K562 (cell line): Measurements from ENCODE around the gene LSP1. TPM values are rescaled to one million over a fixed set of nuclear protein-coding genes. Genes with fewer than 3 reads are reported as not detected.

ENCODE experiments used
- ATAC-seq: fragments of 200-7000 bp; cut with Tn5 transposase; 3 replicates; pipeline ENCODE4 v1.9.1; 2020; ENCODE audit warnings: moderate library complexity
- BruUV-seq: library from RNA; stranded (reverse); fragments of 400-500 nt; replicated peaks from 2 replicates; lab custom pipeline; 2021; lab: Mats Ljungman, UMichigan
- CTCF ChIA-PET: fragments of 300-600 bp; formaldehyde crosslinking; extraction: SDS; loops from one replicate; lab custom pipeline; 2021; ENCODE audit warnings: low intra/inter-chr PET ratio; lab: Yijun Ruan, JAX
- POLR2A ChIA-PET: fragments of 300-600, 350-650 bp; sonication (Branson Sonifier 250); formaldehyde crosslinking; extraction: SDS; loops from one replicate; lab custom pipeline; 2021; ENCODE audit warnings: antibody characterized with exemption, inconsistent platforms; lab: Yijun Ruan, JAX
- DNase-seq, 4 experiments: peaks; one replicate each; pipeline versions ENCODE4 v3.0.0 to v3.0.0-alpha.2; 2011 to 2018; ENCODE audit warnings: low spot score in 3 of 4, mixed read lengths in 3 of 4; ENCODE audit errors: extremely low read depth in 1 of 4
- FAIRE-seq: peaks from 2 replicates; lab custom pipeline; 2011; peaks lifted over from hg19 to GRCh38; lab: Jason Lieb, UNC
- H2AFZ ChIP-seq: 2 replicates; pipeline ENCODE4 v1.6.0; 2011; ENCODE audit warnings: low read depth, low read length, control low read depth, inconsistent platforms
- H3K27ac ChIP-seq: fragments of 200-600 bp; 3 replicates; pipeline ENCODE4 v1.8.0; 2011; ENCODE audit warnings: low read depth, mild to moderate bottlenecking, control low read depth, inconsistent platforms, low read length, moderate library complexity, mixed read lengths; ENCODE audit errors: extremely low read depth
- H3K27me3 ChIP-seq, 2 experiments: fragments of 300-600 bp in 1 of 2; 2 replicates in 1 of 2; 3 replicates in 1 of 2; pipeline versions ENCODE4 v1.6.0 to v1.8.0; 2011; ENCODE audit warnings: inconsistent platforms in 2 of 2, low read length in 2 of 2, mild to moderate bottlenecking in 1 of 2, mixed read lengths in 1 of 2, moderate library complexity in 1 of 2; ENCODE audit not compliant: control insufficient read depth in 2 of 2, insufficient read depth in 2 of 2
- H3K36me3 ChIP-seq: fragments of 300-600 bp; 3 replicates; pipeline ENCODE4 v1.8.0; 2011; ENCODE audit warnings: mild to moderate bottlenecking, low read length, inconsistent platforms; ENCODE audit not compliant: control insufficient read depth, insufficient read depth
- H3K4me1 ChIP-seq, 2 experiments: fragments of 200-600 bp in 1 of 2; replicated peaks in 1 of 2; 2 replicates in 1 of 2; 3 replicates in 1 of 2; pipeline versions ENCODE4 v1.5.1 to v1.8.0; 2011; ENCODE audit warnings: inconsistent platforms in 2 of 2, low read length in 2 of 2, mild to moderate bottlenecking in 1 of 2, mixed read lengths in 1 of 2, moderate library complexity in 1 of 2; ENCODE audit not compliant: control insufficient read depth in 2 of 2, insufficient read depth in 2 of 2
- H3K4me2 ChIP-seq: 2 replicates; pipeline ENCODE4 v1.6.1; 2011; ENCODE audit warnings: low read length, control low read depth, inconsistent platforms, mixed read lengths; ENCODE audit not compliant: insufficient read depth
- H3K4me3 ChIP-seq: fragments of 200-600 bp; sonication (generic), shearing (Covaris generic); 2 replicates; pipeline ENCODE4 v1.5.1; 2016; ENCODE audit warnings: control low read depth, inconsistent platforms
- H3K79me2 ChIP-seq: fragments of 200-600 bp; 3 replicates; pipeline ENCODE4 v1.8.0; 2011; ENCODE audit warnings: low read length, inconsistent platforms; ENCODE audit not compliant: control insufficient read depth, insufficient read depth
- H3K9ac ChIP-seq, 2 experiments: 2 replicates each; pipeline versions ENCODE4 v1.6.0 to v1.6.1; 2011; ENCODE audit warnings: low read depth in 2 of 2, low read length in 2 of 2, control low read depth in 1 of 2, inconsistent platforms in 1 of 2, mild to moderate bottlenecking in 1 of 2, mixed read lengths in 1 of 2; ENCODE audit not compliant: insufficient read depth in 1 of 2
- H3K9me1 ChIP-seq: one replicate; pipeline ENCODE4 v1.6.0; 2011; ENCODE audit warnings: inconsistent platforms, mild to moderate bottlenecking, low read length, moderate library complexity; ENCODE audit not compliant: control insufficient read depth, insufficient read depth
- H3K9me3 ChIP-seq: replicated peaks from 2 replicates; pipeline ENCODE4 v1.5.1; 2011; ENCODE audit warnings: low read depth, low read length, inconsistent platforms; ENCODE audit not compliant: control insufficient read depth, insufficient read depth
- H4K20me1 ChIP-seq: replicated peaks from 2 replicates; pipeline ENCODE4 v1.6.1; 2011; ENCODE audit warnings: low read length, inconsistent platforms, mixed read lengths; ENCODE audit not compliant: control insufficient read depth, insufficient read depth
- BRD9 ChIP-seq: fragments of 450-650 bp; IDR thresholded peaks from 2 replicates; pipeline ENCODE4 v1.6.1; 2018; ENCODE audit warnings: low read depth; ENCODE audit not compliant: partially characterized antibody
- CHAMP1 ChIP-seq: fragments of 450-650 bp; IDR thresholded peaks from 2 replicates; pipeline ENCODE4 v1.6.1; 2016; ENCODE audit warnings: mild to moderate bottlenecking
- ESRRA ChIP-seq: fragments of 450-650 bp; IDR thresholded peaks from 2 replicates; pipeline ENCODE4 v1.6.1; 2014; ENCODE audit warnings: low read depth, mild to moderate bottlenecking, moderate library complexity, borderline replicate concordance
- FOXA3 ChIP-seq, 2 experiments: fragments of 450-650 bp in 1 of 2; sonication (generic) in 1 of 2; formaldehyde crosslinking; IDR thresholded peaks in 1 of 2; conservative IDR thresholded peaks in 1 of 2; 2 replicates each; pipeline versions ENCODE4 v1.4.0 to v1.8.0; 2020 to 2022; ENCODE audit warnings: mild to moderate bottlenecking in 2 of 2, missing genetic modification reagents in 1 of 2
- HNRNPL ChIP-seq: fragments of 200-400 bp; formaldehyde crosslinking; IDR thresholded peaks from 2 replicates; pipeline ENCODE4 v1.6.1; 2017; ENCODE audit warnings: low read depth, mild to moderate bottlenecking, low read length
- KAT7 ChIP-seq: sonication (generic); formaldehyde crosslinking; IDR thresholded peaks from 2 replicates; pipeline ENCODE4 v1.8.0; 2022; ENCODE audit warnings: missing genetic modification reagents, mild to moderate bottlenecking, borderline replicate concordance
- KDM2B ChIP-seq: fragments of 250-450 bp; sonication (Bioruptor Pico); IDR thresholded peaks from 2 replicates; pipeline ENCODE4 v1.8.0; 2021; ENCODE audit warnings: mild to moderate bottlenecking, moderate library complexity
- NR4A1 ChIP-seq, 2 experiments: fragments of 250-450 bp in 1 of 2; fragments of 450-650 bp in 1 of 2; sonication (Bioruptor Pico) in 1 of 2; IDR thresholded peaks; 2 replicates each; pipeline versions ENCODE4 v1.4.0 to v1.6.1; 2016 to 2020; ENCODE audit warnings: mild to moderate bottlenecking in 2 of 2, missing compliant biosample characterization in 1 of 2, missing genetic modification characterization in 1 of 2, moderate library complexity in 1 of 2
- SAFB ChIP-seq: fragments of 200-400 bp; formaldehyde crosslinking; IDR thresholded peaks from 2 replicates; pipeline ENCODE4 v1.6.1; 2017; ENCODE audit warnings: low read depth, low read length, borderline replicate concordance
- YBX1 ChIP-seq: fragments of 450-650 bp; IDR thresholded peaks from 2 replicates; pipeline ENCODE4 v1.7.1; 2016; ENCODE audit warnings: mild to moderate bottlenecking
- ZNF263 ChIP-seq: sonication (generic); formaldehyde crosslinking; IDR thresholded peaks from 2 replicates; pipeline ENCODE4 v1.8.0; 2022; ENCODE audit warnings: mild to moderate bottlenecking, missing genetic modification reagents, borderline replicate concordance
- ZNF449 ChIP-seq: fragments of 250-450 bp; sonication (Bioruptor Pico); IDR thresholded peaks from 2 replicates; pipeline ENCODE4 v1.8.0; 2022; ENCODE audit warnings: moderate library complexity, mild to moderate bottlenecking, inconsistent platforms
- WGBS: fragments of 100-300 bp; shearing (Covaris generic); methylation state at CpG from one replicate; pipeline ENCODE4 v1.1.6; 2016; ENCODE audit warnings: low coverage, mixed read lengths; ENCODE audit not compliant: insufficient coverage; ENCODE audit errors: missing lambda C conversion rate; 5-methylcytosine and 5-hydroxymethylcytosine counted together
- in situ Hi-C: fragments of 300-500 bp; cut with MboI; formaldehyde crosslinking; loops from 4 replicates; pipeline ENCODE4 v1.15.0; 2018; ENCODE audit warnings: inconsistent platforms, mixed read lengths
- intact Hi-C: fragments of 100-400 bp; cut with micrococcal nuclease; formaldehyde crosslinking; loops from 2 replicates; pipeline ENCODE4 v1.14.2; 2022
- polyA plus RNA-seq, 8 experiments: library from polyadenylated mRNA; depleted of rRNA in 4 of 8; stranded (reverse) in 5 of 8; unstranded in 3 of 8; fragments of >200 nt; fragmentation: Nextera tagmentation in 2 of 8; fragmentation: Illumina TruSeq in 1 of 8; extraction: Ambion mirVana in 2 of 8; extraction: Trizol in 1 of 8; gene quantifications; 2 replicates each; pipeline versions ENCODE4 v1.2.1 to v1.2.3, GENCODE V29; 2011 to 2014; ENCODE audit warnings: inconsistent platforms in 1 of 8, missing spikeins in 1 of 8
- total RNA-seq, 7 experiments: library from RNA; depleted of rRNA in 6 of 7; stranded (reverse); fragments of >200 nt in 6 of 7; fragmentation: Illumina TruSeq in 2 of 7; extraction: Trizol in 2 of 7; gene quantifications; 2 replicates each; pipeline versions ENCODE4 v1.2.1 to v1.2.3, GENCODE V29; 2011 to 2021; ENCODE audit warnings: low replicate concordance in 1 of 7
- TF ChIP-seq, protein P1 (sequence below): sonication (generic); formaldehyde crosslinking; IDR thresholded peaks from 2 replicates; pipeline ENCODE4 v1.8.1; 2023; ENCODE audit warnings: mild to moderate bottlenecking, missing genetic modification reagents

Gene LSP1
- total and polyA plus RNA-seq, 9 of the 15 experiments (the other 6 are each of a cell fraction or from before 2014, with no cell fraction given), result 0.08 to 2.9 (median 0.65) TPM; not detected in 2

DNA sequence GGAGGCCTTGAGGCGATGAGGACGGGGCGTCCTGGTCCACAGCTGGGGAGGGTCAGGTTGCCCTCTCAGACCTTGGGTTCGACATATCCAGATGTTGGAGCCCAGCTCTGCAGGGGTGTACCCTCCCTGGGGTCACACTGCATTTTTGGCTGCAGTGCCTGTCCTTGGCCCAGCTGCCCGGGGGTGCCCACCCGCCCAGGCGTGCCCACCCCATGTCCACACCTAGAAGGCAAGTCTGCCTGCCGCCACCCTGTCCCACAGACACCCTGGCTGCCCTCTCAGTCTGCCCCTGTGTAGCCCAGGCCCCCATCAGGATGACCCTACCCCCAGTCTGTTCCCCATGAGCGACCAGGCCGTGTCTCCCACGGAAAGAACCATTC is 3.0 kb downstream of the LSP1 start:
- Histone ChIP-seq H3K9me1 (no peaks in the 10 kb centered on the region), H3K9me3 (no peaks in the 10 kb centered on the region), H3K27ac (no peak overlapping the region), H3K9ac (no peak overlapping the region), H3K27me3 (peaks cover 21 to 73% of the 10 kb centered on the region in 2 experiments; a peak in 4 of 5 replicates), H3K4me1 (peaks cover 0 to 17% of the 10 kb centered on the region in 2 experiments; a peak in 2 of 5 replicates), H3K4me3 (no peak overlapping the region), H3K4me2 (no peak overlapping the region), H3K79me2 (no peaks in the 10 kb centered on the region), H4K20me1 (peaks cover 3% of the 10 kb centered on the region), H2AFZ (no peak overlapping the region), H3K36me3 (no peaks in the 10 kb centered on the region)
- CTCF ChIA-PET, result interaction anchor here (0.5 kb wide), 1 partner anchor 250 kb away, joined by 3 read pairs; no protein-coding TSS in a partner anchor
- ATAC-seq, result no peak
- POLR2A ChIA-PET, result interaction anchor here (1.0 kb wide), 1 partner anchor 77 kb away, joined by 3 read pairs; no protein-coding TSS in a partner anchor
- in situ Hi-C loops (loop anchor here (10.0 kb wide), 1 partner anchor 299 kb away; no protein-coding TSS in a partner anchor), intact Hi-C loops (no loop called here)
- 0% methylated on average over 8 of the region's 11 CpGs for WGBS
- DNase-seq, result no peak
- BruUV-seq, result no TSS peak
- FAIRE-seq, result no peak
- TF ChIP-seq BRD9, result no peak
- TF ChIP-seq YBX1, result no peak
- TF ChIP-seq KDM2B (CRISPR knock-in tag), result no peak
- no peak for TF ChIP-seq ESRRA
- no peak for TF ChIP-seq ZNF449
- TF ChIP-seq FOXA3 (CRISPR knock-in tag; conservative IDR thresholded peaks at IDR 0.05 in 1 of 2, IDR thresholded peaks at IDR 0.05 in 1 of 2), result no peak
- TF ChIP-seq ZNF263, result no peak
- no peak for TF ChIP-seq NR4A1 (CRISPR knock-in tag; IDR thresholded peaks at IDR 0.05)
- no peak for TF ChIP-seq NR4A1 (tag; IDR thresholded peaks at IDR 0.05)
- no peak for TF ChIP-seq SAFB
- no peak for TF ChIP-seq HNRNPL
- no peak for TF ChIP-seq CHAMP1
- no peak for TF ChIP-seq KAT7
- TF ChIP-seq, protein P1, sequence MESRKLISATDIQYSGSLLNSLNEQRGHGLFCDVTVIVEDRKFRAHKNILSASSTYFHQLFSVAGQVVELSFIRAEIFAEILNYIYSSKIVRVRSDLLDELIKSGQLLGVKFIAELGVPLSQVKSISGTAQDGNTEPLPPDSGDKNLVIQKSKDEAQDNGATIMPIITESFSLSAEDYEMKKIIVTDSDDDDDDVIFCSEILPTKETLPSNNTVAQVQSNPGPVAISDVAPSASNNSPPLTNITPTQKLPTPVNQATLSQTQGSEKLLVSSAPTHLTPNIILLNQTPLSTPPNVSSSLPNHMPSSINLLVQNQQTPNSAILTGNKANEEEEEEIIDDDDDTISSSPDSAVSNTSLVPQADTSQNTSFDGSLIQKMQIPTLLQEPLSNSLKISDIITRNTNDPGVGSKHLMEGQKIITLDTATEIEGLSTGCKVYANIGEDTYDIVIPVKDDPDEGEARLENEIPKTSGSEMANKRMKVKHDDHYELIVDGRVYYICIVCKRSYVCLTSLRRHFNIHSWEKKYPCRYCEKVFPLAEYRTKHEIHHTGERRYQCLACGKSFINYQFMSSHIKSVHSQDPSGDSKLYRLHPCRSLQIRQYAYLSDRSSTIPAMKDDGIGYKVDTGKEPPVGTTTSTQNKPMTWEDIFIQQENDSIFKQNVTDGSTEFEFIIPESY (CRISPR knock-in tag), result no peak
